ENCODE results near the gene SPRR1A. TPM values are rescaled to one million over a fixed set of nuclear protein-coding genes. Genes with fewer than 3 reads are reported as not detected.
"Not testable (repeated sequence)": the region's sequence is repeated elsewhere in the genome, so short reads cannot be mapped to it uniquely, and the experiment has no call there.

SPRR1A gene
- total RNA-seq, 2 donors from 2014 or later: not detected

DNA sequence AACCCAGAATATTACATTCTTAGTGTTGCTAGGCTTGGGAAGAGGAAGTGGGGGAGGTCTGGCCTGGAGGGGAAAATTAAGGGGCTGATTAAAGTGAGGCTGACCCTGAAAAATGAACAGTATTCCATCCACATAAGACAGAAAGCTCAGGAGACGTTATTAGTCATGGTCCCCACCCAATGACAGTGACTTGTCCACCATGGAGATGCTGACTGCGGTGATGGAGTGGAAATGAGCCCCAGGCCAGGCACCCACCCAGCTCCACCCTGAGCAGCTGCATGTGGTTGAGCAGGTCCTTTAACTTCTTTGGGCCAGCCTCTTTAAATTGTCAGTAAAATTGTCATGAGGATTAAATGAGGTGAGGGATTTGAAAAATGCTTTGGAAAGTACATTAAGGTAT, 14.8 kb upstream of the SPRR1A start:
- ATAC-seq (no peak), DNase-seq (no peak)
- intact Hi-C loops (cut with DNase I): no loop called here

GRCh38 chr1:152970495-152970894, 13.4 kb upstream of the SPRR1A start, which contains the start of gene SPRR4:
SPRR4 (plus strand) TSS chr1:152970648; CDS start chr1:152971891, 1,243 bp downstream.
- intact Hi-C loops (cut with DNase I): no loop called here
- no peak for ATAC-seq
- no peak for DNase-seq

DNA sequence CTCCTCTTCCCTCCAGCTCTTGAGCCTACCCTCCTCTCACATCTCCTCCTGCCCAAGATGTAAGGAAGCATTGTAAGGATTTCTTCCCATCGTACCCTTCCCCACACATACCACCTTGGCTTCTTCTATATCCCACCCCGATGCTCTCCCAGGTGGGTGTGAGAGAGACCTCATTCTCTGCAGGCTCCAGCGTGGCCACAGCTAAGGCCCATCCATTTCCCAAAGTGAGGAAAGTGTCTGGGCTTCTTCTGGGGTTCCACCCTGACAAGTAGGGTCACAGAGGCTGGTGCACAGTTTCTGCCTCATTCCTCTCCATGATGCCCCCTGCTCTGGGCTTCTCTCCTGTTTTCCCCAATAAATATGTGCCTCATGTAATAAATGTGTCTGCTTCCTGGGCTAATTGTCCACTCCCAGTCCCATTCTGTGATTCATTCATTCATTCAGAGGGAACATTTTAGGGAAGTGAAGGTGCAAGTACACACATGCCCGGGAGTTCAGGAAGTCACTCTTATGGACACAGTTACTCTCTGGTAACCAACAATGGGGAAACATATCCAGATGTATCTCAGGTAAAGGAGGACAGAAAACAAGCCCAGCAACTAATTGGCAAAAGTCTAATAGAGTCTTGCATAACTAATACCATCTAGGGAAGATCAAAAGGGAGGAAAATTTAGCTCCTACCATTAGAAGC, 11.5 kb upstream of the SPRR1A start:
- DNase-seq (no peak), ATAC-seq (no peak)
- intact Hi-C loops (cut with DNase I): no loop called here

GRCh38 chr1:152976688-152977087, 7.2 kb upstream of the SPRR1A start:
- intact Hi-C loops (cut with DNase I): no loop called here
- ATAC-seq: no peak
- no peak for DNase-seq

- DNase-seq: no peak
- ATAC-seq: no peak
- intact Hi-C loops (cut with DNase I): no loop called here
Measured at GRCh38 chr1:152977614-152978013, 6.3 kb upstream of the SPRR1A start.

GRCh38 chr1:152980676-152981075, 3.2 kb upstream of the SPRR1A start:
- intact Hi-C loops (cut with DNase I): no loop called here
- DNase-seq: no peak
- ATAC-seq: no peak

GRCh38 chr1:152981146-152981871, 2.6 kb upstream of the SPRR1A start:
- no peak for ATAC-seq
- intact Hi-C loops (cut with DNase I): no loop called here
- no peak for DNase-seq

- ATAC-seq: no peak
- intact Hi-C loops (cut with DNase I): no loop called here
- DNase-seq: no peak
Measured at GRCh38 chr1:152982076-152982475, 1.8 kb upstream of the SPRR1A start.

- intact Hi-C loops (cut with DNase I): no loop called here
- DNase-seq: no peak
- no peak for ATAC-seq
Measured at GRCh38 chr1:152983234-152983633, 647 bp upstream of the SPRR1A start.

DNA sequence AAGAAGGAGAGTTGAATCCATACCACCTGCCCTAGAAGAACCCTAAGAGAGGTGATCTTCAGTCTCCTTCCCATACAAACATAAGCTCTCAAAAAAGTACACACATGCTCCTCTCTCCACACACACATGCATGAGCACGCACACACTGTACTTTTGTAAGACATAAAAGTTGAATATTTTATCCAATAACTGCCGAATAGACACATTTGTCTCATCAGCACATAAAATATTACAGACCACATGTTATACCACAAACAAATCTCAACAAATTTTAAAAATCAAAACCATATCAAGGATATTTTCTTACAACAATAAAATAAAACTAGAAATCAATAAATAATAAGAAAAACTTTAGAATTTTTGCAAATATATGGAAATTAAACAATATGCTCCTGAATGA, 2.7 kb downstream of the SPRR1A start:
- intact Hi-C loops (cut with DNase I): no loop called here
- no peak for DNase-seq
- no peak for ATAC-seq

GRCh38 chr1:152993186-152993585, 9.3 kb downstream of the SPRR1A start:
- ATAC-seq: no peak
- DNase-seq: no peak
- intact Hi-C loops (cut with DNase I): no loop called here

- no peak for DNase-seq
- intact Hi-C loops (cut with DNase I): no loop called here
- no peak for ATAC-seq
Measured at GRCh38 chr1:152995842-152996241, 12.0 kb downstream of the SPRR1A start.

DNA sequence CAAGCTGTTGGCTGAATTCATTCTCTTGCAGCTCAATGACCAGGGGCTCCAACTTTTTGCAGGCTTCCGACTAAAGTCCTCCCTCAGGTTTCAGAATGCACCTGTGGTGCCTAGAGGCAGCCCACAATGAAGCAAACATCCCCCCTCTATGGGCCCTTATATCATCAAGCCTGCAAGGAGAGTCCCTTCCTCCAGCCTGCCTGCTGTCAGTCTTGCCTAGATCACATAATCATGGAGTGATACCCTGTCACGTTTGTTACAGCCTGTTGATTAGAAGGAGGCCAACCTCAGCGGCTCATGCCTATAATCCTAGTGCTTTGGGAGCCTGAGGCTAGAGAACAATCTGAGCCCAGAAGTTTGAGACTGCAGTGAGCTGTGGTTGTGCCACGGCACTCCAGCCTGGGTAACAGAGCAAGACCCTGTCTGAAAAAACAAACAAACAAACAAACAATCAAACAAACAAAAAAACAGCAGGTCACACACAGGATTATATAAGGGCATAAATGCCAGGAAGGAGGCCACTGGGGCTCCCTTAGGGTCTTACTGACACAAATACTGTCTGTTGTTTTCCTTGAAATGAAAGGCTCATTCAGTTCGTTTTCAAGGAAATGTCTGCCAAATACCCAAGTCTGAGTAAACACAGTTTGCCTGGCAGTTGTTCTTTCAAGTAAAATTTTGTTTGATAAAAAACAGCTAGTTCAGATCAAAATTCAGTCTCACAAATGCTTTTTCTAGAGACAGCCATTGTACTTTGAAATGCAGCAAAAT, 12.9 kb downstream of the SPRR1A start:
- DNase-seq (no peak), ATAC-seq (no peak)
- intact Hi-C loops (cut with DNase I): no loop called here

DNA sequence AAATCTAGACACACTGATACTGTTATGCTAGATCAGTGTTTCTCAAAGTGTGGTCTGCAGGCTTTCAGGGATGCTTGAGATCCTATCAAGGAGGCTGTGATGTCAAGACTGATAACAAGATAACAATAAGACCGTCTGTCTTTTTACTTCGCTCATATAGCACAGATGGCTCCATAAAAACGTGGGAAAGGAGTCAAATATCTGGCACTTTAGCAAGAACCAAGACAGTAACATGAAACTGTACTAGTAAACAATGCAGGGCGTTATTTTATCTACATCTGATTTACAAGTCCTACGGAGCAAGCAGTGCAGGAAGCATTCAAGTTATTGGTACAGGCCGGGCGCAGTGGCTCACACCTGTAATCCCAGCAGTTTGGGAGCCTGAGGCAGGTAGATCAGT, 14.0 kb downstream of the SPRR1A start:
- ATAC-seq (no peak), DNase-seq (no peak)
- intact Hi-C loops (cut with DNase I): no loop called here

DNA sequence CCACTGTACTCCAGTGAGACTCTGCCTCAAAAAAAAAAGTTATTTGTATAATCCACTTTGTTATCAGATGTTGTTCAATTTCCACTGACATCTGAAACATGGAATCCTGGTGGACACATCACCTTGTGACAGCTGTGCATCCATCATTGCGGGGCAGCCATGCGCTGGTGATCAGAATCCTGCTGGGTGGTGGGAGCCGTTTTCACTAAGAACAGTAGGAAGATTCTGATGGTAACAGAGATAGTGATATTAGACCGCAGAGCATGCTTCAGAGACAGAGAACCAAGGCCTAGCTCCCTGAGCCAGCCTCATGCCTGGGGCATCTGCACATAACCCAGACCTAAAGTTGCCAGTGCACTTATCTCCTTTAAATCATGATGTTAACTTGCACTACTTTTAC, 14.6 kb downstream of the SPRR1A start:
- intact Hi-C loops (cut with DNase I): no loop called here
- no peak for DNase-seq
- no peak for ATAC-seq

GRCh38 chr1:152999818-153000217, 15.9 kb downstream of the SPRR1A start:
- no peak for ATAC-seq
- intact Hi-C loops (cut with DNase I): no loop called here
- DNase-seq: no peak

GRCh38 chr1:153000294-153000693, 16.4 kb downstream of the SPRR1A start:
- intact Hi-C loops (cut with DNase I): no loop called here
- ATAC-seq (no peak), DNase-seq (no peak)

GRCh38 chr1:153001382-153001781, 17.5 kb downstream of the SPRR1A start, which contains the start of gene SPRR3:
SPRR3 (plus strand) TSS chr1:153001749; CDS start chr1:153003021, 1,272 bp downstream.
- ATAC-seq (no peak), DNase-seq (no peak)
- intact Hi-C loops (cut with DNase I): no loop called here

DNA sequence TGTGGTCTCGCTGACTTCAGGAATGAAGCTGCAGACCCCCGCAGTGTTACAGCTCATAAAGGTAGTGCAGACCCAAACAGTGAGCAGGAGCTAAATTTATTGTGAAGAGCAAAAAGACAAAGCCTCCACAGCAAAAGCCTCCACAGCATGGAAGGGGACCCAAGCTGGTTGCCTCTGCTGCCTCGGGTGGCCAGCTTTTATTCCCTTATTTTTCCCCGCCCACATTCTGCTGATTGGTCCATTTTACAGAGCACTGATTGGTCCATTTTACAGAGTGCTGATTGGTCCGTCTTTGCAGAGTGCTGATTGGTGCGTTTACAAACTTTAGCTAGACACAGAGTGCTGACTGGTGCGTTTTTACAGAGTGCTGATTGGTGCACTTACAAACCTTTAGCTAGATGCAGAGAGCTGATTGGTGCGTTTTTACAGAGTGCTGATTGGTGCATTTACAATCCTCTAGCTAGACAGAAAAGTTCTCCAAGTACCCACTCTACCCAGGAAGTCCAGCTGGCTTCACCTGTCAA, 27.4 kb downstream of the SPRR1A start:
- DNase-seq; intact Hi-C loops (cut with DNase I); ATAC-seq: not testable (repeated sequence)

DNA sequence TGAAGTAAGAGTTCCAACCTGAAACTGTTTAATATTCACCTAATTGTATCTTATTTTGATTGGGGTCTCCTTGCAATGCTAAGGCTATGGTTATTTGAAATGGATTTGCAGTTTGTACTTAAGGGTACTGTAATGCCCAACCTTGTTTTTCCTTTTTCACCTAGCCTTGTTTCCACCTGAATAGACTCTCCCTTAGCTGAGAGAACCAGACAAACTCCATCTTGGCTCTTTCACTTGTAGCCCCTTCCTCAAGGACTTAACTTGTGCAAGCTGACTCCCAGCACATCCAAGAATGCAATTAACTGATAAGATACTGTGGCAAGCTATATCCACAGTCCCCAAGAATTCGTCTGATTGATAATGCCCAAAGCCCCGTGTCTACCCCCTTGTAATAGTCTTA, 37.9 kb downstream of the SPRR1A start:
- DNase-seq; ATAC-seq; intact Hi-C loops (cut with DNase I): not testable (repeated sequence)

Data from left cardiac atrium (tissue), 4 donors.